Measurements from ENCODE around the gene JARID2.

JARID2 gene

GRCh38 chr6:15247500-15248450 lies 1.9 kb downstream of the JARID2 start:
- DNase-seq (ENCODE audit: low read depth) = peak; percentile 44

DNA sequence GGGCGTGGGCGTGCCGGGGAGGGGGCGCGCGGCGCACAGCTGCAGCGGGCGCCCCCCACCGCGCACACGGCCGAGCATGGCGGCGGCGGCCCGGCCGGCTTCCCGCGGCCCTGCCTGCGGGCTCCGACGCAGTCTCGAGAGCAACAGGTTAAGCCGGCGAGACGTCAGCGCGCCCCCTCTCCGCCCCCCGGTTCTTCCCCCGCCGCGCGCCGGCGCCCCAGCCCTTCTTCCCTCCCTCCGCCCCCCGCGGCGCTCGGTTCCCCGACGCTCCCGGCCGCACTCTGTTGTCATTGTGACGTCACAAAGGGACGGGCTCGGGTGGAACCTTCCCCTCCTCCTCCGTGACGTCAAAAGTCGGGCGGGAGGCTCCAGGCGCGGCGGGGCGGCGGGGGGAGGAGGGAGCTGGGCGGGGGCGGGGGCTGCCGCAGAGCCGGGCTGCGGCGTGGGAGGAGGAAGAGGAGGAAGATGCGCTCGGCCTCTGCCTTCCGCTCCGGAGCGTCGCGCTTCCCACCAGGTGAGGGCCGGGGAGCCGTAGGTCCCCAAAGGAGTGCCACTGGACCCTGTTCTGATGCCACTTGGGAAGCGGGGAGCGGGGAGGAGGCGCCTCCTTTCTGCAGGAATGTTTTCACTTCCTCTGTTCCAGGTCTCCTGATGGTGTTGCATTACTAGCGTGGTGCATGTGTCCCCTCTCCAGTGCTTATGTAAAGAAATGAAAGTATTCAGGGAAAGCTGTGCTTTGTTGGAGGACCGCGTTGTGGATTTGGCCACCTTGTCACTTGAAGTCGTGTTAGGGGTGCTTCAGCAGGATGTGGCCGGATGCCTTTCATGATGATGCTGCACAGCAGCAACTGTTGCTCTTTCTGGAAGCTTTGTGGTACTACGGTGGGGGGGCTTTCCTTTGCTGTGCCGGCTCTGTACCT lies 2.8 kb downstream of the JARID2 start:
- peak; percentile 91 for DNase-seq (ENCODE audit: low read depth)

- DNase-seq (ENCODE audit: low read depth) = no peak
Observed at GRCh38 chr6:15249371-15250019, 3.6 kb downstream of the JARID2 start.

DNA sequence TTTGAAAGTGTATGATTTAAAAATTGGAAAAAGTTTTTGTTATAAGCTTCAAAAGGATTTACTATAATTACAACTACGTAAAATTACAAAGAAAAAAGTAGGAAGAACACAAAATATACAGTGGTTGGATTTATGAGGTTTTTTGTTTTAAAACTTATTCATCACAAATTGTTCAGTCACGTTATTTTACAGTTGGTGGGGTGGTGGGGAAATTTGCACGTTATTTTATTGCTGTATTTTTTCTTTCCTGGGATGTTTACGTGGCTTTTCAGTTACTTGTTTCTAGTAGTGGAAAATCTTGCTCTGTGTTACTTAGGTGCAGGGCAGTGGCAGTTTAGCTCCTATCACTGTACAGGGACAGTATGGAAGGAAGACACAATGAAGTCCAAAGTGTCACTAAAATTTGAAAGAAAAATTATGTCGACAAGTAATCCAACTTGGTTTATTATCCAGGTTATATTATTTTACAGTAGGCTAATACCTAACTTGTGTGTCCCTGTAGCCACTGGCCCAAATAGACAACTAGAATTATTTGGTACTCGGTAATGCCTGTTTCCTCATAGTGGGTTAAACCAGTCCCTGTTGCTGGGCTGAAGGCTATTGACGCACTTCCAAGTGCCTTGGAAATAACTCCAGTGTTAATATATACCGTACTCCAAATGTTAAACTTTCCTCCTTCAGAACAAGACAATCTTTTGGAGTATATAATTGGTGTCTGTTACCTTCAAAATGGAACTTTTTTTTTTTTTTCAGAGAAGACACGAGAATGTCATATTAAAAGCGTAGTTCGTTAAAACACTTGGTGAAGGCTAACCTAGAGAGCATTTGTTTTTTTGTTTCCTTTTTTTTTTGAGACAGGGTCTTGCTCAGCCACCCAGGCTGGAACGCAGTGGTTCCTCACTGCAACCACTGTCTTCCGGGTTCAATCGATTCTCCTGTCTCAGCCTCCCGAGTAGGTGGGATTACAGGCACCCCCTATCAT lies 4.6 kb downstream of the JARID2 start:
- DNase-seq (ENCODE audit: low read depth) = no peak

DNA sequence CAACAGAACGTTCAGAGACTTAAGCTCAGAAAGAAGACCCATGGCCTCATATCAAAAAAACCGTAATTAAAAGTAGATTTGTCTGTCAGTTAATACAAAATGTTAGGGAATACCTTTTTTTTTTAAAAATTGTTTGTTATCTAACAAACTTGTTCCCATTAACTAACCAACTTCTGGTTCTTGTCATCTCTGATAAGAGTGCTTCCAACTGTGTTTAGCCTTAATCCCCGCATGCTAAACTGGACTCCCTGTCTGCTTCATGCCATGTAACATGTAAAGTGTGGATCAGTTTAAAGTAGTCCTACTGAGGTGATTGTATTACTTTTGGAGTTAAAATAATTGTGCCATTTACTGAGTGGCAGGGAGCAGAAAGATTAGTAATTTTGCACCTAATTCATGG lies 6.3 kb downstream of the JARID2 start:
- DNase-seq (ENCODE audit: low read depth) = no peak

GRCh38 chr6:15253203-15254022 lies 7.5 kb downstream of the JARID2 start:
- DNase-seq (ENCODE audit: low read depth) = no peak

DNA sequence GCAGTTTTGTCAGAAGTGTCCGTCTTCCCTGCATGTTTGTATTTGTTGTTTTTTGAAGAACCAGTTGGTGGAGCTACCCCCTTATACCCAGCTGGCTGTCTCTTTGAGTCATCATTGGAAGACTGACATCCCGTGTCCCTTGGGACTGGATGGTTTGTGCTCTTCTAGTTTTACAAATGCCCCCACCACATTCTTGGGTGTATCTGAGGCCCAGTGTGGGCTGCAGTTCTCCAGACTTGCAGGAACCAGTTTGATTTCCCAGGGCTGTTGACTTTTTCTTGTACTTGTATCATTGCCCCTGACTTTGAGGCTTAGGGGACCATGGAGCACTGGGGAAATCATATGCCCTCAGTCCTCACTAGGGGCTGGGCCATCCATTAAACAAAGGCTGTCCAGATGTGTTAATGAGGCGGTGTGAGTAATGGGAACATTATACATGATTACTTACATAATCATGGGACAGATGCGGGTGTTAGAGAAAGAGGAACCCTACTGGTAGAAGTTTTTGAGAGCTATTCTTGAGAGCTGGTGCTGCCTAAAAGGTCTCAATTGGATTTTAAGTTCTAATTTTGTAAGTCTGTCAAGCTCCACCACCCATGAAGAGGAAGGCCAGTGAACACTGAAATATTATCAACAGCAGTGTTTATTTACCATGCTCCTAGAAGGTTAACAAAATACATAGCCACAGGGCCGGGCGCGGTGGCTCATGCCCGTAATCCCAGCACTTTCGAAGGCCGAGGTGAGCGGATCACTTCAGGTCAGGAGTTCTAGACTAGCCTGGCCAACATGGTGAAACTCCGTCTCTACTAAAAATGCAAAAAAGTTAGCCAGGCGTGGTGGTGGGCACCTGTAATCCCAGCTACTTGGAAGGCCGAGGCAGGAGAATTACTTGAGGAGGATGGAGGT lies 8.5 kb downstream of the JARID2 start:
- no peak for DNase-seq (ENCODE audit: low read depth)

GRCh38 chr6:15255481-15255880 lies 9.6 kb downstream of the JARID2 start:
- no peak for DNase-seq (ENCODE audit: low read depth)

DNA sequence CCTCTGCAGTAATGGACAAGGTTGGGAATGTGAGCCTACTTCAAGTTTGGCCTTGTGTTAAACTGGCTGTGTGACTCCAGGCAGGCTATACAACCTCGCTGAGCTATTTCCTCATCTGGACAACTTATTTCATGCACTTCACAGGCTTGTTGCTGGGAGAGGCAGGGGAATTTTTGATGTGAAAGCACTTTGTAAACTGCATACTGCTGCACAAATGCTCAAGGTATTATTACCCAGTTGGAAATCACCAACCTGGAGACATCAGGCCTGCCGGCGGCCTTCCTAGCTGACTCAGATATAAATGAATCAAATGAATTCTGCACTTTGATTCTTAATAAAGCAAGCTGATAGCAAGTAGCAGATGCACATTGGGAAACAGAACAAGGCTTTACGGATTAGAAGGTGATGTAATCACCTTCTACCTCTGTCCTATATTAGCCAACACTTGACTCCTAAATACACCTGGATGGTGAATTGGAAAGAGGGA lies 10.1 kb downstream of the JARID2 start:
- DNase-seq (ENCODE audit: low read depth) = no peak

GRCh38 chr6:15256538-15257271 lies 10.8 kb downstream of the JARID2 start:
- no peak for DNase-seq (ENCODE audit: low read depth)

DNA sequence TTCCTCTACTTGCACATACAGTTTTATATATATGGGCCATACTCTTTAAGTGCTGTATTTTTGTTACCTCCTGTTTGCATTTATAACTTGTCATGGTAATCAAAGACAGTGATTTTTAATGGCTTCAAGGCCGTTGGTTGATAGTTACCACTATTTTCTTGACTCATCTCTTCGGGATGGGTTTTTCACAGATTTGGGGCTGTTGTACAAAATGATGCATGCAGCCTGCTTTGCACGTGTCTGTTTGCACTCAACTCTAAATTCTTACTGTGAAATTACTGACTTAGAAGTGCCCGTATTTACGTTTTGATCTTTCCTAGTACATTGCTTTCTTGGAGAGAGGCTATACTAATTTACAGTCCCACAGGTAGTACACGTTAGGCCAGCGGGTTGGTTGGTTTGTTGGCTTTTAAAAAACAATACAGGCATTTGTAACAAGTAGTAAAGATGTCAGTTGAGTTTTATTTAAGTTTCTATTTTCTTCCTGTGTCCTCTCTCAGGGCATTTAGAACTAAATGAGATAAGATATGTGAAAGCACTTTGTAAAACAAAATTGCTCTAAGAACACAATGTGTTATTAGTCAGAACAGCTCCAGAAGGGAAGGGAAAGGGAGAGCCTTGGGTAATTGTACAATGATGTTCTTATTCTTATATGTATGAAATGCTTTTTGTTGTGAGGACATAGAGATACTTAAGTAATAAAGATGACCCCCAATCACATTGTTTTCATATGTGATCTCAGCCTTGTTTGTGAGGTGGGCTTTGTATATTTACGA lies 11.7 kb downstream of the JARID2 start:
- DNase-seq (ENCODE audit: low read depth) = no peak

DNA sequence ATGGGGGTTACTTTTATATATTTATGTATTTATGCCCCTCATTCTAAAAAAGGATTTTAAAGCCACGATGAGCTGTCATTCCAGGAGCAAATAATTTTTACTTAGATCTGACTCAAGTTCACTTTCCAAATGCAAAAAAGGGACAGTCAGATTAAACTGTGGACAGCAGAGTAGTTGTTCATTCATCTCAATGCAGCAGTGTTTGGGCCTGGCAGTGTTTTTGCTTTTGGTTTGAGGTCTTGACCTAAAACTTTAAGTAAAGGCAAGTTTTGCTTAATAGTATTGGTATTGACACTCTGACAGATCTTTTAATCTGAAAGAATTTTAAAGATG lies 13.9 kb downstream of the JARID2 start:
- no peak for DNase-seq (ENCODE audit: low read depth)

GRCh38 chr6:15260099-15260821 lies 14.4 kb downstream of the JARID2 start:
- DNase-seq (ENCODE audit: low read depth) = no peak

DNA sequence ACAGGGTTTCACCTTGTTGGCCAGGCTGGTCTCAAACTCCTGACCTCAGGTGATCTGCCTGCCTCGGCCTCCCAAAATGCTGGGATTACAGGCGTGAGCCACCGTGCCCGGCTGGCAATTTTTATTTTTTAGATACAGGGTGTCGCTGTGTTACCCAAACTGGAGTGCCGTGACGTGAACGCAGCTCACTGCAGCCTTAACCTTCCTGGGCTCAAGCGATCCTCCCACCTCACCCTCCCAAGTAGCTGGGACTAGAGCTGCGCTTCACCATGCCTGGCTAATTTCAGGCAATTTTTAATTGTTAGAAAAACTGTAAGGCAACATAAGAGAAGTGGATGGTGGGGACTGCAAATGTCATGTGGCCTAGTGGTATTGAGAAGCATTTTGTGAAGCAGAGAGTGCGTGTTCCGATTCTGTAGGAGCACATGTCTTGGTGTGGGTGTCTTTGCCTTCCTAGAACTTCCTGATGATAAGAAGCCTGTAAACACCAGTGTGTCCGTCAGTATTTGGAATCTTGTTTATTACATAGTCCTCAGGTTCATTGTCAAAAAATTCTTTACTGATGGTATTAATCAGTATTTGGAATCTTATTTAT lies 18.0 kb downstream of the JARID2 start:
- DNase-seq (ENCODE audit: low read depth) = no peak

DNA sequence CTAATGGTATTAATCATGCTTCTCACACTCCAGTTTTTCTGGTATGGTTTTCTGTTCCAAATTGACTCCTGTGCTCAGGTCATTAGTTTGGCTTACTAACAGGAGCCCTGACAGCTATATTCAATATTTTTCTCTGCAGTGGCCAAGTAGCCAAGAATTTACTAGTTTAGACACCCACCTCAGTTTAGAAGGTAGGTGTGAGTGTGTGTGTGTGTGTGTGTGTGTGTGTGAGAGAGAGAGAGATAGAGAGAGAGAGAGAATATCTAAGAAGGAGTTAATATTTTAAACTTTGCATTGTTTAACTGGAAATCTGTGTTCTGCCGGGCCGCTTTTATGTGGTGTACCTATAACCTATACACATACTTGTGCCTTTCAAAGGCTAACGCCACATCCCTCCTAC lies 18.5 kb downstream of the JARID2 start:
- no peak for DNase-seq (ENCODE audit: low read depth)
